HG02610 (cell line): ENCODE results near the gene SLC9A3.

Experiments used
- ATAC-seq: cut with Tn5 transposase; IDR thresholded peaks from one replicate; pipeline ENCODE4 v1.9.1; 2021; ENCODE audit warnings: mild to moderate bottlenecking, moderate library complexity; ENCODE audit not compliant: unreplicated experiment

The SLC9A3 gene

GRCh38 chr5:464843-465590 is 59.2 kb downstream of the SLC9A3 start:
- ATAC-seq, result no peak

- ATAC-seq, result no peak
Measured at GRCh38 chr5:464446-464842, 59.8 kb downstream of the SLC9A3 start.

GRCh38 chr5:463952-464351 is 60.3 kb downstream of the SLC9A3 start:
- no peak for ATAC-seq

- ATAC-seq, result no peak
Measured at GRCh38 chr5:463301-463700, 60.9 kb downstream of the SLC9A3 start.

GRCh38 chr5:462051-462481 is 62.2 kb downstream of the SLC9A3 start:
- no peak for ATAC-seq

- no peak for ATAC-seq
Measured at GRCh38 chr5:460273-460625, 64.0 kb downstream of the SLC9A3 start.

- ATAC-seq, result no peak
Measured at GRCh38 chr5:459562-460272, 64.5 kb downstream of the SLC9A3 start.

- peak; percentile 69 for ATAC-seq
Measured at GRCh38 chr5:458547-459353, 65.5 kb downstream of the SLC9A3 start.

GRCh38 chr5:457195-457961 is 66.9 kb downstream of the SLC9A3 start:
- ATAC-seq, result no peak

- ATAC-seq, result no peak
Measured at GRCh38 chr5:456351-457194, 67.7 kb downstream of the SLC9A3 start.

- no peak for ATAC-seq
Measured at GRCh38 chr5:455806-456205, 68.4 kb downstream of the SLC9A3 start.

GRCh38 chr5:454936-455335 is 69.3 kb downstream of the SLC9A3 start:
- no peak for ATAC-seq

- ATAC-seq, result no peak
Measured at GRCh38 chr5:453725-454481, 70.3 kb downstream of the SLC9A3 start.

GRCh38 chr5:452978-453710 is 71.1 kb downstream of the SLC9A3 start:
- no peak for ATAC-seq

- ATAC-seq, result no peak
Measured at GRCh38 chr5:451587-452458, 72.4 kb downstream of the SLC9A3 start.

- ATAC-seq, result no peak
Measured at GRCh38 chr5:449151-449550, 75.1 kb downstream of the SLC9A3 start.

GRCh38 chr5:448766-449090 is 75.5 kb downstream of the SLC9A3 start:
- no peak for ATAC-seq
